Thyroid gland (tissue), 4 donors: ENCODE results near the gene RPL13A.

Experiments used
- CTCF ChIP-seq, 6 experiments: fragments of 200-600 bp in 3 of 6; fragments of 450-650 bp in 3 of 6; sonication (generic) in 3 of 6; IDR thresholded peaks; one replicate each; pipeline ENCODE4 v1.5.1; 2016 to 2019; ENCODE audit warnings: antibody characterized with exemption in 6 of 6, mild to moderate bottlenecking in 2 of 6, inconsistent platforms in 1 of 6, moderate library complexity in 1 of 6
- POLR2A ChIP-seq, 2 donors: fragments of 450-650 bp; IDR thresholded peaks; one replicate each; pipeline ENCODE4 v1.6.1; 2017; ENCODE audit warnings: antibody characterized with exemption in 2 of 2, mild to moderate bottlenecking in 2 of 2, moderate library complexity in 1 of 2

GRCh38 chr19:49520705-49521319, 33.4 kb downstream of the RPL13A start:
- TF ChIP-seq CTCF (IDR thresholded peaks at IDR 0.05) (no peak), POLR2A (IDR thresholded peaks at IDR 0.05) (no peak)
